ENCODE measurements around the gene LBH. TPM values are rescaled to one million over a fixed set of nuclear protein-coding genes. Genes with fewer than 3 reads are reported as not detected.
A peak's percentile ranks its signal among the peaks of the same experiment; 100 is the strongest.

LBH gene
- total RNA-seq, 4 donors from 2014 or later, result 7.0 to 37.8 (median 16.3) TPM

DNA sequence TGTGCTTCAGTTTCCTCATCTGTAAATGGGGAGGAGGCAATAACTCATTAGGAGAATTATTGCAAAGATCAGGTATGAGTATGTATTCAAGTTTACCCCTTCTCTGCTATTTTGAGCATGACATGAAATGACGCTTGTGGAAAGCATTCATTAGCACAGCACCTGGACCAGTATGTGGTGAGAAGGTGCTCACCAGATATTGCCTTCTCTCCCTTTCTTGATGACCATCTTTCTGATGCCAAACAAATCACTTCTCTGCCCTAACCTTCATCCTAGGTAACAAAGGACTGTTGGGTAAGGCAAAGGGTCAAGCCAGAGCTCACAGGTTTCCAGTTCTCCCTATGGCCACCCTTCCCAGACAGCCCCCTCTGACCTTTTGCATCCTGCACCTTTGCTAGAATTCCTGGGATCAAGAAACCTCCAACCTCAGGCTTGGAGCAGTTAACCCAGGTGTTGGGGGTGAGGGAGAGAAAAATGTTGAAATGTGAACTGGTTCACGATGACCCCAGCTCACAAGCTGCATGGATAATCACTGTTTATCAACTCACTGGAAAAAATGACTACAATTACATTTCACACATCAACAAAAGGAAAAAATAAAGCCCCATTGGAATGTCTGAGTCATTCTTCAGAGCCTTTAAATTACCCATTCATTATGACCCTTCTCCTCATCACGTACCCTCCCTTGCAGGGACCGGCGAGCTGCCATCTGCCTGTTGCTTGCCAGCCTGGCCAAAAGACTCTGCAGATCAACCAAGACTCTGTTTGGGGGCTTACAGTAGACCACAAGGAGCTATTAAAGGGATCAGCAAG lies 41.6 kb downstream of the LBH start:
- H3K9me3 ChIP-seq, result no peaks in the 10 kb centered on the region
- in situ Hi-C loops (cut with MboI; ENCODE audit: low pct_ligation_motif_present in 1 of 4, low pct_unique_long_range_greater_than_20kb in 1 of 4, low sequenced_read_pairs in 3 of 4), result no loop called here
- no peaks in the 10 kb centered on the region for H3K36me3 ChIP-seq
- peak overlapping the region in 2 of 4 donors; percentile 35 to 75 for H3K27ac ChIP-seq
- H3K27me3 ChIP-seq, result no peaks in the 10 kb centered on the region
- intact Hi-C loops (cut with DNase I; ENCODE audit: low total_unique reads), result no loop called here
- no peak for TF ChIP-seq POLR2A (IDR thresholded peaks at IDR 0.05)
- TF ChIP-seq EP300 (IDR thresholded peaks at IDR 0.05; ENCODE audit: low read depth), result no peak
- TF ChIP-seq, protein P1, sequence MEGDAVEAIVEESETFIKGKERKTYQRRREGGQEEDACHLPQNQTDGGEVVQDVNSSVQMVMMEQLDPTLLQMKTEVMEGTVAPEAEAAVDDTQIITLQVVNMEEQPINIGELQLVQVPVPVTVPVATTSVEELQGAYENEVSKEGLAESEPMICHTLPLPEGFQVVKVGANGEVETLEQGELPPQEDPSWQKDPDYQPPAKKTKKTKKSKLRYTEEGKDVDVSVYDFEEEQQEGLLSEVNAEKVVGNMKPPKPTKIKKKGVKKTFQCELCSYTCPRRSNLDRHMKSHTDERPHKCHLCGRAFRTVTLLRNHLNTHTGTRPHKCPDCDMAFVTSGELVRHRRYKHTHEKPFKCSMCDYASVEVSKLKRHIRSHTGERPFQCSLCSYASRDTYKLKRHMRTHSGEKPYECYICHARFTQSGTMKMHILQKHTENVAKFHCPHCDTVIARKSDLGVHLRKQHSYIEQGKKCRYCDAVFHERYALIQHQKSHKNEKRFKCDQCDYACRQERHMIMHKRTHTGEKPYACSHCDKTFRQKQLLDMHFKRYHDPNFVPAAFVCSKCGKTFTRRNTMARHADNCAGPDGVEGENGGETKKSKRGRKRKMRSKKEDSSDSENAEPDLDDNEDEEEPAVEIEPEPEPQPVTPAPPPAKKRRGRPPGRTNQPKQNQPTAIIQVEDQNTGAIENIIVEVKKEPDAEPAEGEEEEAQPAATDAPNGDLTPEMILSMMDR (IDR thresholded peaks at IDR 0.05), result no peak
- peak in 2 of 3 donors; percentile 31 to 42 for TF ChIP-seq POLR2AphosphoS5 (IDR thresholded peaks at IDR 0.05)
- peak; percentile 29 for DNase-seq
- peaks cover 5 to 36% (median 23%) of the 10 kb centered on the region in 4 donors for H3K4me1 ChIP-seq
- WGBS, 2 donors (ENCODE audit: low coverage in 1 of 2), result 55 to 73% methylated on average over 4 to 5 of the region's 5 CpGs
- H3K4me3 ChIP-seq, result no peak overlapping the region

DNA sequence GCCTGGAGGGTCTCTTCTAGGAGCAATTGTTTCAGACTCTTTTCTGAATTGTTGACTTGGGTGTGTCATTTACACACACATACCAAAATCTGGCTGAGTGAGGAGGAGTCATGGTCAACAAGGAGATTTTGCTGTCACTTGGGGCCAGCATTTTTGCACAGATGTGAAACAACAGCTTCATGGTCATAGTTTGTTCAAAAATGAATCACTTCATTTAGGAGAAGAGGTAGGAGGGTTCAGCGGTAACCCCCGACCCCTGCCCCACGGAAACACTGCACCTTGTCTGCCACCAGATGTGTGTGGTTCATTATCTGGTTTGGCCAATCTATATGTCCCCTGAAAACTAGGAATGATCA lies 42.2 kb downstream of the LBH start:
- H3K27ac ChIP-seq, result peak overlapping the region in 2 of 4 donors; percentile 35 to 75

DNA sequence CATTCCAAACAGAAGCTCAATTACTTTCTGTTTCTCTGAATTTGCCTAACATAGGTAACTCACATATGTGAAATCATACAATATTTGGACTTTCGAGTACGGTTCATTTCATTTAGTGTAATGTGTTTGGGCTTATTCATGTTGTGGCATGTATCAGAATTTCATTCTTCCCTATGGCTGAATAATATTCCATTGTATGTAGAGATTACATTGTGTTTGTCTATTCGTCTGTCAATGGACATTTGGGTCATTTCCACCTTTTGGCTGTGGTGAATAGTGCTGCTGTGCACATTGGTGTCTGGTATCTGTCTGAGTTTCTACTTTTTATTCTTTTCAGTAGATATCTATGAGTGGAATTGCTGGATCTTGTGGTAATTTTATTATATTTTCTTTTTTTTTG lies 43.9 kb downstream of the LBH start:
- H3K27me3 ChIP-seq, result no peaks in the 10 kb centered on the region
- DNase-seq, result no peak
- H3K9me3 ChIP-seq, result no peaks in the 10 kb centered on the region
- peak overlapping the region; percentile 49 to 75 (median 69) for H3K27ac ChIP-seq
- peaks cover 5 to 36% (median 23%) of the 10 kb centered on the region in 4 donors for H3K4me1 ChIP-seq
- no peaks in the 10 kb centered on the region for H3K36me3 ChIP-seq
- no peak for TF ChIP-seq POLR2AphosphoS5 (IDR thresholded peaks at IDR 0.05)
- TF ChIP-seq POLR2A (IDR thresholded peaks at IDR 0.05), result no peak
- TF ChIP-seq, protein P1 (IDR thresholded peaks at IDR 0.05), result no peak
- WGBS, 2 donors (ENCODE audit: low coverage in 1 of 2), result 50 to 60% methylated on average over 2 to 3 of the region's 3 CpGs
- in situ Hi-C loops (cut with MboI; ENCODE audit: low pct_ligation_motif_present in 1 of 4, low pct_unique_long_range_greater_than_20kb in 1 of 4, low sequenced_read_pairs in 3 of 4), result no loop called here
- no peak overlapping the region for H3K4me3 ChIP-seq
- intact Hi-C loops (cut with DNase I; ENCODE audit: low total_unique reads), result no loop called here

More for the DNA sequence above, 42.2 kb downstream of the LBH start:
- no peak overlapping the region for H3K4me3 ChIP-seq
- intact Hi-C loops (cut with DNase I; ENCODE audit: low total_unique reads), result no loop called here
- WGBS, 2 donors (ENCODE audit: low coverage in 1 of 2), result 67 to 87% methylated on average over 3 of the region's 3 CpGs
- H3K27me3 ChIP-seq, result no peaks in the 10 kb centered on the region
- no peak for TF ChIP-seq POLR2A (IDR thresholded peaks at IDR 0.05)
- TF ChIP-seq, protein P1 (IDR thresholded peaks at IDR 0.05), result no peak
- no peak for TF ChIP-seq POLR2AphosphoS5 (IDR thresholded peaks at IDR 0.05)
- TF ChIP-seq EP300 (IDR thresholded peaks at IDR 0.05; ENCODE audit: low read depth), result no peak
- DNase-seq, result no peak
- H3K4me1 ChIP-seq, result peaks cover 5 to 36% (median 23%) of the 10 kb centered on the region in 4 donors
- H3K9me3 ChIP-seq, result no peaks in the 10 kb centered on the region
- no peaks in the 10 kb centered on the region for H3K36me3 ChIP-seq
- in situ Hi-C loops (cut with MboI; ENCODE audit: low pct_ligation_motif_present in 1 of 4, low pct_unique_long_range_greater_than_20kb in 1 of 4, low sequenced_read_pairs in 3 of 4), result no loop called here

DNA sequence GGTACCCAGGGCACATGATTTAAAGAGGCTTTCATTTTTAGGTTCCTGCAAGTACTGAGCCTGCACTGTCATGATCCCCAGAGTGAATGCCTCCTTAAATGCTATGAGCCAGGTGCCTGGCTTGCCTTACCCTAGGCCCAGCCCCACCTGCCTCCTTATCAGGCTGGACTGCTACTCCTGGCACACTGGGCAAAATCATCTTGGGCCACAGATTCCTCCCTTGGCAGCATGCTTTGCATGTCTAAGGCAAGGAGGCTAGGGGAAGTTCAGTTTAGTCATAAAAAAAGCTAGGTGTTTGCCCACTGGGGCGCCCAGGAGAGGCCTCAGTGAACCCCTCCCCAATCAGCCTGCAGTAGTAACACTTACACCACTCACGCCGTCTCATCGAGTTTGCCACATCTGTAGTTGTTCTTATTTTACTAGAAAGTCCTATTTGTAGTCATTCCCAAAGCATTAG lies 45.1 kb downstream of the LBH start:
- H3K4me3 ChIP-seq, result no peak overlapping the region
- 20 to 48% methylated on average over 3 to 4 of the region's 4 CpGs for WGBS, 2 donors (ENCODE audit: low coverage in 1 of 2)
- TF ChIP-seq, protein P1 (IDR thresholded peaks at IDR 0.05), result no peak
- peak in 1 of 3 donors; percentile 18 for TF ChIP-seq POLR2AphosphoS5 (IDR thresholded peaks at IDR 0.05)
- no peaks in the 10 kb centered on the region for H3K9me3 ChIP-seq
- H3K27me3 ChIP-seq, result no peaks in the 10 kb centered on the region
- H3K36me3 ChIP-seq, result no peaks in the 10 kb centered on the region
- no peak overlapping the region for H3K27ac ChIP-seq
- peaks cover 5 to 36% (median 23%) of the 10 kb centered on the region in 4 donors for H3K4me1 ChIP-seq
- in situ Hi-C loops (cut with MboI; ENCODE audit: low pct_ligation_motif_present in 1 of 4, low pct_unique_long_range_greater_than_20kb in 1 of 4, low sequenced_read_pairs in 3 of 4), result no loop called here
- DNase-seq, result peak; percentile 58
- intact Hi-C loops (cut with DNase I; ENCODE audit: low total_unique reads), result no loop called here
